AG04449 (cell line): ENCODE data around the gene BST1.

Experiments used
- CTCF ChIA-PET: fragments of 350-600 bp; formaldehyde crosslinking; extraction: SDS; loops from one replicate; lab custom pipeline; 2021; ENCODE audit warnings: antibody characterized with exemption; lab: Yijun Ruan, JAX
- POLR2A ChIA-PET: fragments of 400-600, 350-600 bp; formaldehyde crosslinking; extraction: SDS; loops from one replicate; lab custom pipeline; 2020; ENCODE audit warnings: antibody characterized with exemption, inconsistent platforms; lab: Yijun Ruan, JAX
- DNase-seq: peaks from one replicate; pipeline ENCODE4 v3.0.0-alpha.2; 2010; ENCODE audit warnings: low read depth, low spot score
- H3K4me3 ChIP-seq: 2 replicates; pipeline ENCODE4 v1.5.1; 2011; ENCODE audit warnings: low read depth, mild to moderate bottlenecking, control low read depth, low read length
- CTCF ChIP-seq: IDR thresholded peaks from one replicate; pipeline ENCODE4 v1.5.1; 2011; ENCODE audit warnings: mild to moderate bottlenecking, moderate library complexity, low read length, control low read depth, inconsistent platforms; ENCODE audit not compliant: insufficient read depth; ENCODE audit errors: missing control alignments

The BST1 gene

GRCh38 chr4:15665753-15666365 is 37.0 kb upstream of the BST1 start:
- TF ChIP-seq CTCF = no peak
- no peak overlapping the region for H3K4me3 ChIP-seq
- ChIA-PET CTCF (interaction anchor here (1.6 kb wide), 1 partner anchor 8 kb away, joined by 4 read pairs; no protein-coding TSS in a partner anchor), POLR2A (no interaction called here)
- no peak for DNase-seq

GRCh38 chr4:15667006-15667405 is 35.9 kb upstream of the BST1 start:
- CTCF ChIA-PET = interaction anchor here (0.5 to 1.2 kb wide), 2 partner anchors 11 to 63 kb away, joined by 3 read pairs; no protein-coding TSS in a partner anchor
- no peak for TF ChIP-seq CTCF
- no peak for DNase-seq
- POLR2A ChIA-PET = no interaction called here
- H3K4me3 ChIP-seq = no peak overlapping the region

- POLR2A ChIA-PET = interaction anchor here (0.6 kb wide), 1 partner anchor 26 kb away, joined by 3 read pairs; no protein-coding TSS in a partner anchor
- no peak overlapping the region for H3K4me3 ChIP-seq
- CTCF ChIA-PET = no interaction called here
- TF ChIP-seq CTCF = no peak
- DNase-seq = no peak
These were observed 34.1 kb upstream of the BST1 start for GRCh38 chr4:15668566-15669435.

- no peak for DNase-seq
- ChIA-PET POLR2A (no interaction called here), CTCF (no interaction called here)
- TF ChIP-seq CTCF = no peak
- no peak overlapping the region for H3K4me3 ChIP-seq
These were observed 32.3 kb upstream of the BST1 start for GRCh38 chr4:15670576-15670975.

GRCh38 chr4:15672101-15672500 is 30.8 kb upstream of the BST1 start:
- ChIA-PET CTCF (interaction anchor here (0.9 kb wide), 1 partner anchor 10 kb away, joined by 3 read pairs; no protein-coding TSS in a partner anchor), POLR2A (no interaction called here)
- DNase-seq = no peak
- H3K4me3 ChIP-seq = no peak overlapping the region
- no peak for TF ChIP-seq CTCF

- ChIA-PET POLR2A (no interaction called here), CTCF (interaction anchor here (0.9 to 1.7 kb wide), 3 partner anchors 9 to 193 kb away, joined by 3 to 5 read pairs (median 3); no protein-coding TSS in a partner anchor)
- DNase-seq = no peak
These were observed 29.5 kb upstream of the BST1 start for GRCh38 chr4:15673337-15673736.

More at GRCh38 chr4:15673337-15673736, 29.5 kb upstream of the BST1 start:
- TF ChIP-seq CTCF = no peak
- H3K4me3 ChIP-seq = no peak overlapping the region
